ENCODE results near the gene PLS1.
"Not testable (repeated sequence)": the region's sequence is repeated elsewhere in the genome, so short reads cannot be mapped to it uniquely, and the experiment has no call there.

The PLS1 gene

GRCh38 chr3:142566096-142566495, 30.1 kb upstream of the PLS1 start:
- Histone ChIP-seq H3K27me3 (no peaks in the 10 kb centered on the region), H3K36me3 (peaks cover 39% of the 10 kb centered on the region), H3K9me3 (no peaks in the 10 kb centered on the region), H3K4me1 (no peaks in the 10 kb centered on the region), H3K4me3 (ENCODE audit: low read depth, low read length) (no peak overlapping the region)
- no peak for DNase-seq
- no peak for TF ChIP-seq CTCF (IDR thresholded peaks at IDR 0.05; ENCODE audit: low read depth, low read length)

GRCh38 chr3:142568393-142569017, 27.7 kb upstream of the PLS1 start:
- TF ChIP-seq CTCF (IDR thresholded peaks at IDR 0.05; ENCODE audit: low read depth, low read length): no peak
- no peak overlapping the region for H3K4me3 ChIP-seq (ENCODE audit: low read depth, low read length)
- DNase-seq: no peak
- no peaks in the 10 kb centered on the region for H3K4me1 ChIP-seq
- H3K36me3 ChIP-seq: peaks cover 33% of the 10 kb centered on the region
- no peaks in the 10 kb centered on the region for H3K9me3 ChIP-seq
- H3K27me3 ChIP-seq: no peaks in the 10 kb centered on the region

GRCh38 chr3:142569422-142569821, 26.8 kb upstream of the PLS1 start:
- not testable (repeated sequence) for H3K9me3 ChIP-seq; DNase-seq; H3K4me3 ChIP-seq (ENCODE audit: low read depth, low read length); H3K4me1 ChIP-seq; H3K27me3 ChIP-seq
- peaks cover 29% of the 10 kb centered on the region for H3K36me3 ChIP-seq

- H3K4me1 ChIP-seq; DNase-seq; H3K9me3 ChIP-seq; H3K27me3 ChIP-seq; H3K4me3 ChIP-seq (ENCODE audit: low read depth, low read length): not testable (repeated sequence)
- H3K36me3 ChIP-seq: peaks cover 14% of the 10 kb centered on the region
Measured at GRCh38 chr3:142574223-142574622, 22.0 kb upstream of the PLS1 start.

- Histone ChIP-seq H3K4me3 (ENCODE audit: low read depth, low read length) (no peak overlapping the region), H3K4me1 (no peaks in the 10 kb centered on the region; the same call in 1 of the 2 replicates), H3K27me3 (no peaks in the 10 kb centered on the region), H3K36me3 (peaks cover 14% of the 10 kb centered on the region), H3K9me3 (no peaks in the 10 kb centered on the region)
- no peak for DNase-seq
- TF ChIP-seq CTCF (IDR thresholded peaks at IDR 0.05; ENCODE audit: low read depth, low read length): no peak
Measured at GRCh38 chr3:142574665-142575064, 21.5 kb upstream of the PLS1 start.

GRCh38 chr3:142576792-142577191, 19.4 kb upstream of the PLS1 start:
- Histone ChIP-seq H3K36me3 (peaks cover 5% of the 10 kb centered on the region), H3K9me3 (no peaks in the 10 kb centered on the region), H3K27me3 (no peaks in the 10 kb centered on the region), H3K4me3 (ENCODE audit: low read depth, low read length) (peak overlapping the region; percentile 97), H3K4me1 (no peaks in the 10 kb centered on the region; the same call in 1 of the 2 replicates)
- TF ChIP-seq CTCF (IDR thresholded peaks at IDR 0.05; ENCODE audit: low read depth, low read length): no peak
- no peak for DNase-seq

GRCh38 chr3:142577696-142578328, 18.4 kb upstream of the PLS1 start:
- Histone ChIP-seq H3K27me3 (no peaks in the 10 kb centered on the region), H3K4me1 (no peaks in the 10 kb centered on the region; the same call in 1 of the 2 replicates), H3K4me3 (ENCODE audit: low read depth, low read length) (peak overlapping the region; percentile 97), H3K9me3 (no peaks in the 10 kb centered on the region), H3K36me3 (peaks cover 2% of the 10 kb centered on the region)
- no peak for DNase-seq
- TF ChIP-seq CTCF (IDR thresholded peaks at IDR 0.05; ENCODE audit: low read depth, low read length): no peak
